ENCODE measurements around the gene SFT2D3.
A peak's percentile ranks its signal among the peaks of the same experiment; 100 is the strongest.
"Not testable (repeated sequence)": the region's sequence is repeated elsewhere in the genome, so short reads cannot be mapped to it uniquely, and the experiment has no call there.

The SFT2D3 gene

DNA sequence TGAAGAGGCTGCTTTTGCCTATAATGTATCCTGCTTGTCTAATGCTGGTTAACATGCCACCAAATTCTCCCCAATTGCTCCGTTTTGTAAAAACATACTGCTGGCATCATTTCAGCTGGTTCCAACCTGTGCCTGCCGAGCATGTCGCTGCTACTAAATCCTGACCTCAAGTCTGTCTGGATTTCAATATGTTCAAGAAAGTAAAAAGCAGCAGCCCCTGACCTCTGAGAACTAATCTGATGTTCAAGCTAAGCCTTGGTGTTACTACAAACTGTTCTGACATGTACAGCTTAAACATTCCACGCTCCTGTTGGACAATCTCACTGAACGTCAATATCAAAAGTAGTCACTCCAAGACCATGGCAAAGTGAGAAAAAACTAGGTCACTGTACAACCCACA lies 46.3 kb downstream of the SFT2D3 start:
- DNase-seq (ENCODE audit: low read depth): no peak
- no peak overlapping the region for H3K4me3 ChIP-seq (ENCODE audit: low read depth, low read length)
- no peak for TF ChIP-seq CTCF (conservative IDR thresholded peaks at IDR 0.05; ENCODE audit: low read depth, low read length)

GRCh38 chr2:127749537-127749936 lies 48.2 kb downstream of the SFT2D3 start:
- DNase-seq (ENCODE audit: low read depth): peak; percentile 44
- H3K4me3 ChIP-seq (ENCODE audit: low read depth, low read length): not testable (repeated sequence)

- TF ChIP-seq CTCF (conservative IDR thresholded peaks at IDR 0.05; ENCODE audit: low read depth, low read length): no peak
- no peak overlapping the region for H3K4me3 ChIP-seq (ENCODE audit: low read depth, low read length)
- DNase-seq (ENCODE audit: low read depth): no peak
Observed at GRCh38 chr2:127753374-127753773, 52.1 kb downstream of the SFT2D3 start.

DNA sequence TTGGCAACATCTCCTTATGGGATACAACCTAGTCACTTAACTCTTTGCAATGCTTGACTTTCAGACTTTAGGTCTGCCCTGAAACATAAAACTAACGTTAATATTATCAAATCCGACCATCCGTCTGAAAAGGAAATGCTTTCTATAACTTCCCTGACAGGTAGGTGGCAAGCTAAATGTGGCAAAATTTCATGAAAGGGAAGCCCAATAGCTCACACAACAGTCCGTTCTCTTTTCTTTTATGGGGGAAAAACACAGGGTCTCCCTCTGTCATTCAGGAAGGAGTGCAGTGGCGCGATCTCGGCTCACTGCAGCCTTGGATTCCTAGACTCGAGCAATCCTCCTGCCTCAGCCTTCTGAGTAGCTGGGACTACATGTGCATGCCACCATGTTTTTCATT lies 52.9 kb downstream of the SFT2D3 start:
- H3K4me3 ChIP-seq (ENCODE audit: low read depth, low read length): no peak overlapping the region
- no peak for TF ChIP-seq CTCF (conservative IDR thresholded peaks at IDR 0.05; ENCODE audit: low read depth, low read length)
- no peak for DNase-seq (ENCODE audit: low read depth)

Data from choroid plexus epithelial cell (primary cell).